T-helper 1 cell treated with Interleukin-12 subunit alpha and Interleukin-12 subunit beta and Interleukin-4 antibody, amounts not matched to agents 30 μg/mL and 1 μg/mL, for 36 hours (primary cell): Measurements from ENCODE around the gene GGNBP2.
"Not testable (repeated sequence)": the region's sequence is repeated elsewhere in the genome, so short reads cannot be mapped to it uniquely, and the experiment has no call there.

ENCODE experiments used
- H3K27ac Mint-ChIP-seq: one replicate; pipeline ENCODE4 v1.8.0; 2021; ENCODE audit warnings: mild to moderate bottlenecking, mixed read lengths
- H3K27me3 Mint-ChIP-seq: one replicate; pipeline ENCODE4 v1.8.0; 2021; ENCODE audit warnings: low read depth, mixed read lengths
- H3K36me3 Mint-ChIP-seq: one replicate; pipeline ENCODE4 v1.8.0; 2021; ENCODE audit warnings: low read depth, mixed read lengths
- H3K4me1 Mint-ChIP-seq: one replicate; pipeline ENCODE4 v1.8.0; 2021; ENCODE audit warnings: low read depth, mixed read lengths
- H3K4me3 Mint-ChIP-seq: one replicate; pipeline ENCODE4 v1.8.0; 2021; ENCODE audit warnings: mild to moderate bottlenecking, moderate library complexity, mixed read lengths
- H3K9me3 Mint-ChIP-seq: one replicate; pipeline ENCODE4 v1.8.0; 2021; ENCODE audit warnings: mixed read lengths

GGNBP2 gene

GRCh38 chr17:36507266-36507665, 37.5 kb upstream of the GGNBP2 start:
- Mint-ChIP-seq H3K4me1 (peaks cover 6% of the 10 kb centered on the region), H3K36me3 (peaks cover 11% of the 10 kb centered on the region), H3K27me3 (no peaks in the 10 kb centered on the region), H3K4me3 (no peak overlapping the region), H3K27ac (no peak overlapping the region), H3K9me3 (no peaks in the 10 kb centered on the region)

- H3K4me3 Mint-ChIP-seq, H3K27me3 Mint-ChIP-seq, H3K27ac Mint-ChIP-seq, H3K9me3 Mint-ChIP-seq, H3K4me1 Mint-ChIP-seq, H3K36me3 Mint-ChIP-seq: not testable (repeated sequence)
Measured at GRCh38 chr17:36508439-36508838, 36.3 kb upstream of the GGNBP2 start.

GRCh38 chr17:36509272-36509985, 35.3 kb upstream of the GGNBP2 start:
- no peaks in the 10 kb centered on the region for H3K9me3 Mint-ChIP-seq
- H3K27me3 Mint-ChIP-seq = no peaks in the 10 kb centered on the region
- H3K4me1 Mint-ChIP-seq = no peaks in the 10 kb centered on the region
- H3K27ac Mint-ChIP-seq = no peak overlapping the region
- no peak overlapping the region for H3K4me3 Mint-ChIP-seq
- peaks cover 4% of the 10 kb centered on the region for H3K36me3 Mint-ChIP-seq

GRCh38 chr17:36510636-36511035, 34.1 kb upstream of the GGNBP2 start:
- Mint-ChIP-seq H3K4me3 (no peak overlapping the region), H3K9me3 (no peaks in the 10 kb centered on the region), H3K36me3 (peaks cover 4% of the 10 kb centered on the region), H3K27ac (no peak overlapping the region), H3K4me1 (no peaks in the 10 kb centered on the region), H3K27me3 (no peaks in the 10 kb centered on the region)

GRCh38 chr17:36511216-36511615, 33.5 kb upstream of the GGNBP2 start:
- Mint-ChIP-seq H3K36me3 (peaks cover 4% of the 10 kb centered on the region), H3K9me3 (no peaks in the 10 kb centered on the region), H3K4me3 (no peak overlapping the region), H3K27ac (no peak overlapping the region), H3K27me3 (no peaks in the 10 kb centered on the region), H3K4me1 (no peaks in the 10 kb centered on the region)

- no peaks in the 10 kb centered on the region for H3K4me1 Mint-ChIP-seq
- no peak overlapping the region for H3K27ac Mint-ChIP-seq
- no peaks in the 10 kb centered on the region for H3K27me3 Mint-ChIP-seq
- H3K9me3 Mint-ChIP-seq = no peaks in the 10 kb centered on the region
- H3K4me3 Mint-ChIP-seq = no peak overlapping the region
- H3K36me3 Mint-ChIP-seq = peaks cover 4% of the 10 kb centered on the region
Measured at GRCh38 chr17:36512641-36513040, 32.1 kb upstream of the GGNBP2 start.

- no peak overlapping the region for H3K27ac Mint-ChIP-seq
- no peaks in the 10 kb centered on the region for H3K27me3 Mint-ChIP-seq
- no peak overlapping the region for H3K4me3 Mint-ChIP-seq
- H3K9me3 Mint-ChIP-seq = no peaks in the 10 kb centered on the region
- H3K36me3 Mint-ChIP-seq = peaks cover 6% of the 10 kb centered on the region
- no peaks in the 10 kb centered on the region for H3K4me1 Mint-ChIP-seq
Measured at GRCh38 chr17:36514856-36515255, 29.9 kb upstream of the GGNBP2 start.

- Mint-ChIP-seq H3K9me3 (no peaks in the 10 kb centered on the region), H3K36me3 (peaks cover 12% of the 10 kb centered on the region)
Measured at GRCh38 chr17:36515837-36516236, 28.9 kb upstream of the GGNBP2 start.

GRCh38 chr17:36523113-36523512, 21.6 kb upstream of the GGNBP2 start:
- Mint-ChIP-seq H3K4me3 (no peak overlapping the region), H3K27me3 (no peaks in the 10 kb centered on the region), H3K4me1 (peaks cover 9% of the 10 kb centered on the region), H3K27ac (no peak overlapping the region), H3K36me3 (peaks cover 45% of the 10 kb centered on the region), H3K9me3 (no peaks in the 10 kb centered on the region)

More at GRCh38 chr17:36515837-36516236, 28.9 kb upstream of the GGNBP2 start:
- Mint-ChIP-seq H3K27ac (no peak overlapping the region), H3K4me1 (no peaks in the 10 kb centered on the region), H3K4me3 (no peak overlapping the region), H3K27me3 (no peaks in the 10 kb centered on the region)

GRCh38 chr17:36524428-36524876, 20.3 kb upstream of the GGNBP2 start:
- H3K4me1 Mint-ChIP-seq = peaks cover 12% of the 10 kb centered on the region
- no peaks in the 10 kb centered on the region for H3K27me3 Mint-ChIP-seq
- peaks cover 43% of the 10 kb centered on the region for H3K36me3 Mint-ChIP-seq
- H3K4me3 Mint-ChIP-seq = no peak overlapping the region
- H3K27ac Mint-ChIP-seq = peak overlapping the region; percentile 39
- no peaks in the 10 kb centered on the region for H3K9me3 Mint-ChIP-seq

GRCh38 chr17:36525113-36525512, 19.6 kb upstream of the GGNBP2 start:
- peaks cover 12% of the 10 kb centered on the region for H3K4me1 Mint-ChIP-seq
- H3K27me3 Mint-ChIP-seq = no peaks in the 10 kb centered on the region
- H3K36me3 Mint-ChIP-seq = peaks cover 43% of the 10 kb centered on the region
- H3K9me3 Mint-ChIP-seq = no peaks in the 10 kb centered on the region
- H3K4me3 Mint-ChIP-seq = no peak overlapping the region
- H3K27ac Mint-ChIP-seq = no peak overlapping the region

- H3K27ac Mint-ChIP-seq = no peak overlapping the region
- peaks cover 36% of the 10 kb centered on the region for H3K36me3 Mint-ChIP-seq
Measured at GRCh38 chr17:36525888-36526287, 18.8 kb upstream of the GGNBP2 start.

GRCh38 chr17:36527621-36528250, 17.0 kb upstream of the GGNBP2 start:
- Mint-ChIP-seq H3K36me3 (peaks cover 38% of the 10 kb centered on the region), H3K4me1 (peaks cover 14% of the 10 kb centered on the region), H3K4me3 (no peak overlapping the region), H3K27me3 (no peaks in the 10 kb centered on the region), H3K27ac (no peak overlapping the region), H3K9me3 (no peaks in the 10 kb centered on the region)

More at GRCh38 chr17:36525888-36526287, 18.8 kb upstream of the GGNBP2 start:
- Mint-ChIP-seq H3K4me3 (no peak overlapping the region), H3K9me3 (no peaks in the 10 kb centered on the region), H3K27me3 (no peaks in the 10 kb centered on the region), H3K4me1 (peaks cover 12% of the 10 kb centered on the region)

GRCh38 chr17:36529121-36529520, 15.6 kb upstream of the GGNBP2 start:
- H3K36me3 Mint-ChIP-seq = peaks cover 42% of the 10 kb centered on the region
- peaks cover 22% of the 10 kb centered on the region for H3K4me1 Mint-ChIP-seq

GRCh38 chr17:36532435-36532975, 12.2 kb upstream of the GGNBP2 start:
- H3K27ac Mint-ChIP-seq = peak overlapping the region; percentile 10

More at GRCh38 chr17:36529121-36529520, 15.6 kb upstream of the GGNBP2 start:
- no peak overlapping the region for H3K27ac Mint-ChIP-seq
- no peaks in the 10 kb centered on the region for H3K9me3 Mint-ChIP-seq
- no peak overlapping the region for H3K4me3 Mint-ChIP-seq
- H3K27me3 Mint-ChIP-seq = no peaks in the 10 kb centered on the region

More at GRCh38 chr17:36532435-36532975, 12.2 kb upstream of the GGNBP2 start:
- no peaks in the 10 kb centered on the region for H3K27me3 Mint-ChIP-seq
- H3K36me3 Mint-ChIP-seq = peaks cover 25% of the 10 kb centered on the region
- H3K4me3 Mint-ChIP-seq = peak overlapping the region; percentile 52
- H3K4me1 Mint-ChIP-seq = peaks cover 27% of the 10 kb centered on the region
- no peaks in the 10 kb centered on the region for H3K9me3 Mint-ChIP-seq
